ENCODE data around the gene MINDY4B.
A peak's percentile ranks its signal among the peaks of the same experiment; 100 is the strongest.

Gene MINDY4B

DNA sequence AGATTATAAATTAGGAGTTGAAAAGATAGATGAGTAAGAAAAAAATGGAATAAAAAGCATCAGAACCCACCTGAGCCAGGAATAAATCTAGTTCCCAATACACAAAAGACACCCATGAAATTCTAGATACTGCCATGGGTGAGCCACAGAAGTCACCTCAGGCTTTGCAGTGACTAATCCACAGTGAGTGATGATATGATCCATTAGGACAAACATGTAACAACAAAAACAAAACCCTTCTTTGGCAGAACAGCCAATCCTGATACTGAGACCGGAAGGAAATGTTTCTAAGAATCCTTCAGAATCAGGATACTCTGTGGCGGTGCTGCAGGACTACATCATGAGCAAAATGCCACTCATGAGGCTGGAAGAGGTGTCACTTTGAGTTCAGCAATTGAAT is 15.0 kb upstream of the MINDY4B start:
- no peak for DNase-seq (ENCODE audit: low read depth in 1 of 2, low spot score in 1 of 2)
- in situ Hi-C loops (cut with HindIII; ENCODE audit: low pct_unique_long_range_greater_than_20kb, low sequenced_read_pairs): no loop called here
- no peak for TF ChIP-seq JUND (IDR thresholded peaks at IDR 0.05; ENCODE audit: low read depth)

DNA sequence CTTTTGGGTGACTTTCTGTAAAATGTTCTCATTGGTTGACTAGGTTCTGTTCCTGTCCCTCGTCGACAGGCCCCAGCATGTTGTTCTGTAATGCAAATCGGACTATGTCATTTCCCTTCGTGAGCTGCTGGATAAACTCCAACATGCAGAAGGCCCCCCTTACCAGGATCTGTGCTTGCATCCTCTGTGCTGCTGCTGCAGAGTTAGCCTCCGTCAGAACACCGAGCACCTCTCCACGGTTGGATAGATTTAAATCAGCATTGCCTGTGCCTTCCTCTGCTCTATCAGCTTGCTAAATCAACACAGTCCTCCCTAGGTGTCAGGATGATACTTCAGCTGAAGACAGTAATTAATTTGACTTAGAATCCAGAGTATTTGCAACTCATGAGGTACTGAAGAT is 12.7 kb upstream of the MINDY4B start:
- DNase-seq (ENCODE audit: low read depth in 1 of 2, low spot score in 1 of 2): no peak
- no peak for TF ChIP-seq JUND (IDR thresholded peaks at IDR 0.05; ENCODE audit: low read depth)
- in situ Hi-C loops (cut with HindIII; ENCODE audit: low pct_unique_long_range_greater_than_20kb, low sequenced_read_pairs): no loop called here

GRCh38 chr3:150913133-150913922 is 8.1 kb upstream of the MINDY4B start:
- TF ChIP-seq JUND (IDR thresholded peaks at IDR 0.05; ENCODE audit: low read depth): no peak
- in situ Hi-C loops (cut with HindIII; ENCODE audit: low pct_unique_long_range_greater_than_20kb, low sequenced_read_pairs): no loop called here
- DNase-seq (ENCODE audit: low read depth in 1 of 2, low spot score in 1 of 2): no peak

- DNase-seq (ENCODE audit: low read depth in 1 of 2, low spot score in 1 of 2): no peak
- no peak for TF ChIP-seq JUND (IDR thresholded peaks at IDR 0.05; ENCODE audit: low read depth)
- in situ Hi-C loops (cut with HindIII; ENCODE audit: low pct_unique_long_range_greater_than_20kb, low sequenced_read_pairs): no loop called here
Observed at GRCh38 chr3:150912501-150912900, 7.3 kb upstream of the MINDY4B start.

DNA sequence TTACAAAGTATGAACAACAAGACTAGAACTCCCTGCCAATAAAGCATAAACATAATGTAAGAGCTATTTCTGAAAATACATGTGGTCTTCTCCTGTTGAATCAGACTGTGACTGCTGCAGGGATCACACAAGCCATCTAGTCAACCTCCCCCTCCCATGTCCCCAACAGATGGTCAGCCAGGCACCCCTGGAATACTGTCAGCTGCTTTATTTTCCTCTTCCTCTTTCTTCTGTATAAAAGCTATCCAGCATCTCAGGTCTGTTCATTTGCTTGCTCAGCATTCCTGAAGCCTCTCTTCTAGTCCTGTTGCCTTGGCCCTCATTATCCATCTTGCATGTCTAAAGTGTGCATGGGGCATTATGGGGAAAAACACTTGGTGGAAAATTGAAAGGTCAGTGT is 6.5 kb upstream of the MINDY4B start:
- in situ Hi-C loops (cut with HindIII; ENCODE audit: low pct_unique_long_range_greater_than_20kb, low sequenced_read_pairs): no loop called here
- no peak for TF ChIP-seq JUND (IDR thresholded peaks at IDR 0.05; ENCODE audit: low read depth)
- no peak for DNase-seq (ENCODE audit: low read depth in 1 of 2, low spot score in 1 of 2)

- no peak for TF ChIP-seq JUND (IDR thresholded peaks at IDR 0.05; ENCODE audit: low read depth)
- DNase-seq (ENCODE audit: low read depth in 1 of 2, low spot score in 1 of 2): no peak
- in situ Hi-C loops (cut with HindIII; ENCODE audit: low pct_unique_long_range_greater_than_20kb, low sequenced_read_pairs): no loop called here
Observed at GRCh38 chr3:150906461-150906860, 1.2 kb upstream of the MINDY4B start.

GRCh38 chr3:150905746-150906145 is 507 bp upstream of the MINDY4B start:
- TF ChIP-seq JUND (IDR thresholded peaks at IDR 0.05; ENCODE audit: low read depth): no peak
- in situ Hi-C loops (cut with HindIII; ENCODE audit: low pct_unique_long_range_greater_than_20kb, low sequenced_read_pairs): no loop called here
- peak in 1 of 2 experiments; percentile 55 for DNase-seq (ENCODE audit: low read depth in 1 of 2, low spot score in 1 of 2)

- in situ Hi-C loops (cut with HindIII; ENCODE audit: low pct_unique_long_range_greater_than_20kb, low sequenced_read_pairs): no loop called here
- TF ChIP-seq JUND (IDR thresholded peaks at IDR 0.05; ENCODE audit: low read depth): no peak
Observed at GRCh38 chr3:150902988-150903387, 2.3 kb downstream of the MINDY4B start.

DNA sequence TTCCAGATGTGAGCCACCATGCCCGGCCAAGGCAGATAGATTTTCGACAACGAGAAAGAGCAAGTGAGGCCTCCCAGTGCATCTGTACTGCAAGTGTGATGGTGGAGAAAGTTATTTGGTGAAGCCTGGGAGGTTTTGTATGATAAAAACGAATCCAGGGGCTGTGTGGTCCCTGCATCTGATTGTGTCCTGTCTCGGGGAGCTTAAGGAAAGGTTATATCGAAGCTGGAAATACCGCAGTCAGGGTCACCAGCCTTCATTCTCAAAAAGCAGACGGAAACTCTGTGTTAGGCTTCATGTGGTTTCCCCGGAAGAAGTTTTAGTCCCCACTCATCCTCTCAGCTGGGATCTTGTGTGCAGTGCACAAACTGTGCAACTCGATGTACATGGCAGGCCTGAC is 3.4 kb downstream of the MINDY4B start:
- in situ Hi-C loops (cut with HindIII; ENCODE audit: low pct_unique_long_range_greater_than_20kb, low sequenced_read_pairs): no loop called here
- DNase-seq (ENCODE audit: low read depth in 1 of 2, low spot score in 1 of 2): no peak
- no peak for TF ChIP-seq JUND (IDR thresholded peaks at IDR 0.05; ENCODE audit: low read depth)

More at GRCh38 chr3:150902988-150903387, 2.3 kb downstream of the MINDY4B start:
- no peak for DNase-seq (ENCODE audit: low read depth in 1 of 2, low spot score in 1 of 2)

DNA sequence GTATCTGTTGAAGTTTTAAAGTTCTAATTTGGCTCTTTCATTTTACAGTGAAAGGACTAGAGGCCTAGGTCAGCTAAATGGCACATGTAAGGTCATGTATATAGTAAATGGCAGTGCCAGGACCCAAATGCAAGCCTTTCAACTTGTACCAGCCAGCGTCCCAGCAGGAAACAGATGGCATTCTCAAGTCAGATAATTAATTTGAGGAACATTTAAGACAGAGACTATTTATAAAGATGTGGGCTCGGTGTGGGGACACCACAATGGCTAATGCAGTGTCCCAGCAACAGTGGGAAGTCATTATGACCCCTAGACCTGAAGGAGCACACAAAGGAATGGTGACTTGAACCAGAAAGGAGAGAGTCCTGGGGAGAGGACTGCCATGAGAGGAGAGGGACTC is 6.1 kb downstream of the MINDY4B start:
- in situ Hi-C loops (cut with HindIII; ENCODE audit: low pct_unique_long_range_greater_than_20kb, low sequenced_read_pairs): no loop called here
- DNase-seq (ENCODE audit: low read depth in 1 of 2, low spot score in 1 of 2): no peak
- no peak for TF ChIP-seq JUND (IDR thresholded peaks at IDR 0.05; ENCODE audit: low read depth)

GRCh38 chr3:150898046-150898754 is 7.0 kb downstream of the MINDY4B start:
- TF ChIP-seq JUND (IDR thresholded peaks at IDR 0.05; ENCODE audit: low read depth): no peak
- no peak for DNase-seq (ENCODE audit: low read depth in 1 of 2, low spot score in 1 of 2)
- in situ Hi-C loops (cut with HindIII; ENCODE audit: low pct_unique_long_range_greater_than_20kb, low sequenced_read_pairs): no loop called here

DNA sequence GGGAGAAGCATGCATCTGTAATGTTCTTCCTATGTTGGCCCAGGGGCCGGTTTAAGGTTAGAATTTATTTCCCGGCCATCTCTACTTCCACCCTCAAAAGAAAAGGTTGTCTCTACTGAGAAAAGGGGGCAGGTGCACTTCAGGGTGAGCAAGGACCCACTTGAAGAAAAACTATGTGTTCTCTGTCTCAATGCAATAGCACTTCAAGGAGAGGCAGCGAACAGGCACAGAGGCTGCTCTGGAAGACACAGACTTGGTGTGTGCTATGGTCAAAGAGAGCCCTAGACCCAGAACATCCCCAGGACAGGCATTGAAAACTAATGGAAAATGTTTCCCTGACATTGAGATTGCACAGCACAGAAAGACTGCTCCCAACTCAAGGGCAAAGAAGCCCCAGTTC is 7.6 kb downstream of the MINDY4B start:
- no peak for TF ChIP-seq JUND (IDR thresholded peaks at IDR 0.05; ENCODE audit: low read depth)
- DNase-seq (ENCODE audit: low read depth in 1 of 2, low spot score in 1 of 2): no peak
- in situ Hi-C loops (cut with HindIII; ENCODE audit: low pct_unique_long_range_greater_than_20kb, low sequenced_read_pairs): no loop called here

DNA sequence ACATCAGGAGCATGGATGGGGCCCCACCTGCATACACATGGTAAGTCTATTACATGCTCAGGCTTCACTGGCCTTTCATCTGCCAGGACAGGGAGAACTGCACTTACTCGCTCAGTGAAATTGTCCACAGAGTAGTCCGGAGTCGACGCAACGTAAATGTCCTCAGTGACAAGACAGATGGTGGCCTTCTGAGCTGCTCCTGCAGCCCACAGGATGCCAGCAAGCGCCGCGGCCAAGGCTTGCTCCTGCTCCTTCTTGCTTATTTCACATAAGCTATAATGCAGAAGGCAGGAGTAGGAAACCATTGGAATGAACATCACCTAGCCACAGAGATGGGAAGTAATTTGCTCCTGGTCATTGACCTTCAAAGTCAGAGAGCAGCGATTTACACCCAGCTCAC is 14.4 kb downstream of the MINDY4B start:
- in situ Hi-C loops (cut with HindIII; ENCODE audit: low pct_unique_long_range_greater_than_20kb, low sequenced_read_pairs): no loop called here
- DNase-seq (ENCODE audit: low read depth in 1 of 2, low spot score in 1 of 2): no peak
- no peak for TF ChIP-seq JUND (IDR thresholded peaks at IDR 0.05; ENCODE audit: low read depth)

All from T47D (cell line).